ENCODE measurements around the gene RHOBTB1.

RHOBTB1 gene

GRCh38 chr10:60823324-60823723, 120.7 kb downstream of the RHOBTB1 start:
- no peak for DNase-seq (ENCODE audit: low read depth in 1 of 2, low spot score in 1 of 2)

- DNase-seq (ENCODE audit: low read depth in 1 of 2, low spot score in 1 of 2), result no peak
Observed at GRCh38 chr10:60822809-60823208, 121.2 kb downstream of the RHOBTB1 start.

- DNase-seq (ENCODE audit: low read depth in 1 of 2, low spot score in 1 of 2), result no peak
Observed at GRCh38 chr10:60821656-60822055, 122.3 kb downstream of the RHOBTB1 start.

GRCh38 chr10:60820093-60820754, 123.8 kb downstream of the RHOBTB1 start:
- no peak for DNase-seq (ENCODE audit: low read depth in 1 of 2, low spot score in 1 of 2)
